HepG2 (cell line): Measurements from ENCODE around the gene MAN2A2. TPM values are rescaled to one million over a fixed set of nuclear protein-coding genes. Genes with fewer than 3 reads are reported as not detected.

ENCODE experiments used
- GRHL1 ChIP-seq: sonication (generic); formaldehyde crosslinking; conservative IDR thresholded peaks from 2 replicates; pipeline ENCODE4 v1.8.0; 2022; ENCODE audit warnings: missing genetic modification reagents
- HBP1 ChIP-seq: IDR thresholded peaks from 2 replicates; pipeline ENCODE4 v1.6.1; 2016; ENCODE audit warnings: low read depth, control low read depth
- IKZF5 ChIP-seq: IDR thresholded peaks from 2 replicates; pipeline ENCODE4 v1.6.1; 2018; ENCODE audit warnings: missing genetic modification reagents, mild to moderate bottlenecking, missing compliant biosample characterization
- MXD3 ChIP-seq: IDR thresholded peaks from 2 replicates; pipeline ENCODE4 v1.6.1; 2016; ENCODE audit warnings: mild to moderate bottlenecking, missing biosample characterization, missing genetic modification reagents
- NRL ChIP-seq: sonication (generic); formaldehyde crosslinking; IDR thresholded peaks from 2 replicates; pipeline ENCODE4 v1.5.0; 2020; ENCODE audit warnings: missing genetic modification reagents, mild to moderate bottlenecking, moderate library complexity, borderline replicate concordance
- POLR2AphosphoS2 ChIP-seq: IDR thresholded peaks from 2 replicates; pipeline ENCODE4 v1.6.1; 2011; ENCODE audit warnings: low read depth, low read length, improper control_type of control experiment
- TRIM22 ChIP-seq: fragments of 450-650 bp; IDR thresholded peaks from 2 replicates; pipeline ENCODE4 v1.6.1; 2017
- ZBED4 ChIP-seq: sonication (generic); formaldehyde crosslinking; IDR thresholded peaks from 2 replicates; pipeline ENCODE4 v1.4.0; 2020; ENCODE audit warnings: missing genetic modification reagents, borderline replicate concordance
- ZBTB2 ChIP-seq: sonication (generic); formaldehyde crosslinking; IDR thresholded peaks from 2 replicates; pipeline ENCODE4 v1.8.0; 2022; ENCODE audit warnings: low read depth, missing genetic modification reagents
- ZFX ChIP-seq: sonication (generic); formaldehyde crosslinking; IDR thresholded peaks from 2 replicates; pipeline ENCODE4 v1.4.0; 2020; ENCODE audit warnings: mild to moderate bottlenecking, low read depth, missing genetic modification reagents, moderate library complexity
- ZNF550 ChIP-seq: sonication (generic); formaldehyde crosslinking; IDR thresholded peaks from 2 replicates; pipeline ENCODE4 v1.4.0; 2020; ENCODE audit warnings: mild to moderate bottlenecking, missing genetic modification reagents, borderline replicate concordance
- ZNF562 ChIP-seq: sonication (generic); formaldehyde crosslinking; IDR thresholded peaks from 2 replicates; pipeline ENCODE4 v1.8.0; 2022; ENCODE audit warnings: missing genetic modification reagents, borderline replicate concordance
- ZSCAN5A ChIP-seq: sonication (generic); formaldehyde crosslinking; IDR thresholded peaks from 2 replicates; pipeline ENCODE4 v1.8.0; 2022; ENCODE audit warnings: mild to moderate bottlenecking, missing genetic modification reagents, borderline replicate concordance
- polyA plus RNA-seq, 8 experiments: library from polyadenylated mRNA; depleted of rRNA in 3 of 8; stranded (reverse) in 7 of 8; unstranded in 1 of 8; fragments of >200 nt; fragmentation: Illumina TruSeq in 4 of 8; extraction: Trizol in 4 of 8; gene quantifications; 2 replicates each; pipeline versions ENCODE4 v1.2.1 to v1.2.3, GENCODE V29; 2011 to 2016; ENCODE audit warnings: low read depth in 4 of 8, missing spikeins in 1 of 8, mixed read lengths in 1 of 8; ENCODE audit not compliant: insufficient read depth in 1 of 8
- total RNA-seq, 5 experiments: library from RNA; depleted of rRNA; stranded (reverse); fragments of >200 nt; fragmentation: Illumina TruSeq; extraction: Trizol; gene quantifications; 2 replicates each; pipeline ENCODE4 v1.2.3, GENCODE V29; 2016; ENCODE audit warnings: low read depth in 1 of 5

Gene MAN2A2
- total and polyA plus RNA-seq, 2 of the 13 experiments (the other 11 are each of a cell fraction or from before 2014, with no cell fraction given): 17.5 to 51.5 TPM

- TF ChIP-seq ZSCAN5A (CRISPR knock-in tag) (no peak), NRL (CRISPR knock-in tag) (no peak), ZBTB2 (CRISPR knock-in tag) (0 out of 2 replicates have a peak, but pooled peaks have one; percentile 40), IKZF5 (CRISPR knock-in tag) (peak; percentile 28; the same call in 1 of the 2 replicates), TRIM22 (no peak), MXD3 (CRISPR knock-in tag) (no peak), ZNF562 (CRISPR knock-in tag) (no peak), HBP1 (CRISPR knock-in tag) (no peak), ZBED4 (CRISPR knock-in tag) (no peak), GRHL1 (no peak), ZFX (CRISPR knock-in tag) (peak; percentile 51; the same call in 1 of the 2 replicates), ZNF550 (CRISPR knock-in tag) (no peak), POLR2AphosphoS2 (no peak)
Measured at GRCh38 chr15:90902840-90903732, at the start of gene MAN2A2 (continued).
